Daoy (cell line): ENCODE results near the gene SLC7A4. TPM values are rescaled to one million over a fixed set of nuclear protein-coding genes. Genes with fewer than 3 reads are reported as not detected.
"Not testable (repeated sequence)": the region's sequence is repeated elsewhere in the genome, so short reads cannot be mapped to it uniquely, and the experiment has no call there.

Source experiments
- DNase-seq: peaks from one replicate; pipeline ENCODE4 v3.0.0-alpha.2; 2015; ENCODE audit warnings: low read depth
- total RNA-seq: library from RNA; depleted of rRNA; stranded (reverse); fragments of >200 nt; shearing (Covaris generic); gene quantifications from 2 replicates; pipeline ENCODE4 v1.2.3, GENCODE V29; 2014

The SLC7A4 gene
- total RNA-seq, 1 experiment from 2014 or later, result not detected

DNA sequence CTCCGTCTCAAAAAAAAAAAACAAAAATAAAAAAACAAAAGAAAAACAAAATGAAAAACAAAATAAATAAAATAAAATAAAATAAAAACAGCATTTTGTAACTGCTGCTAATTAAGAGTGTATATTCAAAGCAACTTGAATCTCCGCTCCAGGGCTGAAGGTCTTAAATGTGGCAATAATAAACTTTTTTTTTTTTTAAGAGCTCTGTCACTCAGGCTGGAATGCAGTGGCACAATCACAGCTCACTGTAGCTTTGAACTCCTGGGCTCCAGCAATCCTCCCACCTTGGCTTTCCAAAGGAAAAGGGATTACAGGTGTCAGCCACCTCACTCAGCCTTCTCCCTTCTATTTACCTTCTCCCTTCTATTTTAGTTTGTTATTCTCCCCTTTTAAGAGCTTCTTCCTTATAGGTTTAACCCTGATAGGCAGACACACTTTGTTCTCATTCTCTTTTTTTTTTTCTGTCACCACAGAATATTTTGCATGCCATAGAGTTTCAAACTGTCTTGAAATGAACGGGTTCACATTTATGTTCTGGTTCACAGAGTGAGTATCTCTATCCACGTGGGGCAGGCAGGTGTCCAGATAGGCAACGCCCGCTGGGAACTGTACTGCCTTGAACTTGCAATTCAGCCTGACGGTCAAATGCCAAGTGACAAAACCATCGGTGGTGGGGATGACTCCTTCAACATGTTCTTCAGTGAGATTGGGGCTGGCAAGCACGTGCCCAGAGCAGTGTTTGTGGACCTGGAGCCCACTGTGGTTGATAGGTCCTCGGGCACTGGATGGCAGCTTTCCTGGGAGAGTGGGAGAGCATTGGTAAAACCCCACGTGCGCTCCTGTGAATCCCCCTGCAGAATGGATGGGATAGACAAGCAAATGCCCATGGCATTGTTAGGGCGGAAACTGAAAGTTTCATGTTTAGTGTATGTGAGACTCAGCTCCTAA lies 32.8 kb upstream of the SLC7A4 start:
- no peak for DNase-seq

- DNase-seq, result not testable (repeated sequence)
Measured at GRCh38 chr22:21064425-21064824, 32.1 kb upstream of the SLC7A4 start.

GRCh38 chr22:21061660-21062321 lies 29.4 kb upstream of the SLC7A4 start:
- DNase-seq, result not testable (repeated sequence)

DNA sequence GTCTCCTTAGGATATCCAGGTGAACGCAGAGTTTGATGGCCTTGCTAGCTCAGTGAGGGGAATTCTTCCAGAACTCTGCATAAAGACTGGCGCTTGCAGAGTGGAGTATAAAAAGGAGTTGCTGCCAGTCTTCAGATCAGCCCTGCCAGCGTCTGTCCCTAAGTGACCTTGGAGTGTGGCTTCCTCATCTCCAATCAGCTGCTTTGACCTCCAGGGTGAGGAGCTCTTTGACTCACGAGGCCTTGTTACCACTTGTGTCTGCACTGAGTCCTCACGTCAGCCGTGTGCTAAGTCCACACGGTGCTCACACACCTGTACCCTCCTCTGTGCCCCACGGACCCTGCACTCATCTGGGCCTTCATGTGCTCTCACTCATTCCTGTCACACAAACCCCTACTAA lies 28.0 kb upstream of the SLC7A4 start:
- not testable (repeated sequence) for DNase-seq

DNA sequence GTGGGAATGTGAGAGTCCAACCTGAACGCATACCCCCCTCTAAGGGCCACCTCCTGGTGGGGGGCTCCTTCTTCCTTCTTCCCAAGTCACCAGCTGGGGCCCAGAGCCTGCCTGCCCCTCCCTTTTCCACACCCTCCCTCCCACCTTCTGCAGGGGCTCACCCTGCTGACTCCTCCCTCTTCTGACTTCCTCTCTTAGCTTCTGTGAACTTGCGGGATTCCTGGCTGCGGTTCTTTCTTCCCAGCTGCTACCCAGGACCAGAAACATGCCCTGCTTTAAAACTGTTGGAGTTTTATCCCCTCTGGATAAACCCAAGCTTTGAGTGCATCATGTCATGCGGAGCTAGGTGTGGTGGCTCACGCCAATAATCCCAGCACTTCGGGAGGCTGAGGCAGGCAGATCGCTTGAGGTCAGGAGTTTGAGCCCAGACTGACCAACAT lies 23.5 kb upstream of the SLC7A4 start:
- no peak for DNase-seq

- DNase-seq, result no peak
Measured at GRCh38 chr22:21055564-21055834, 23.1 kb upstream of the SLC7A4 start.

- DNase-seq, result no peak
Measured at GRCh38 chr22:21054714-21055563, 22.6 kb upstream of the SLC7A4 start.

DNA sequence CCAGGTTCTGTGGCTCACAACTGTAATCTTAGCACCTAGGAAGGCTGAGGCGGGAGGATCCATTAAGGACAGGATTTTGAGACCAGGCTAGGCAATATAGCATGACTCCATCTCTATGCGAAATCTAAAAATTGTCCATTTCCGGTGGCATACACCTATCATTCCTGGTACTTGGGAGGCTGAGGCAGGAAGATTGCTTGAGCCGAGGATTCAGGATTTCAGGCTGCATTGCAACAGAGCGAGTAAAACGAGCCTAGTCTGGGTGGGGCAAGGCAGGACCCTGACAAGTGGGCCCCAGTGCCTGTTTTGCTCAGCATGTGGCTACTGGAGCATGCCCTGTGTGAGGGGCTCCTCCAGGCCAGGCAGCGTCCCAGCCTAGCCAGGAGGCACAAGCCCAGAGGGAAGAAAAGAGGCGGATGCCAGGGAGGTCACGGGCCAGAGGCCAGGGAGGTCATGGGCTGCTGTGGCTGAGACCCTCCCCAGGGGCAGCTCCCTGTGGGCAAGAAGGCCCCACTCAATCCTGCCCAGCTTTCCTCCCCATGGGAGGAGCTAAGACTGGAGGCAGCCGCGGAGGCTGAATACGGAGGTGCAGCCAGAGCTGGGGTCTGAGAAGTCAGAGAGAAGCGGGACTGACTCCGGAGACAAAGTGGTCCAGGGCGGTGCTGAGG lies 21.8 kb upstream of the SLC7A4 start:
- no peak for DNase-seq

GRCh38 chr22:21052715-21053459 lies 20.5 kb upstream of the SLC7A4 start:
- no peak for DNase-seq

DNA sequence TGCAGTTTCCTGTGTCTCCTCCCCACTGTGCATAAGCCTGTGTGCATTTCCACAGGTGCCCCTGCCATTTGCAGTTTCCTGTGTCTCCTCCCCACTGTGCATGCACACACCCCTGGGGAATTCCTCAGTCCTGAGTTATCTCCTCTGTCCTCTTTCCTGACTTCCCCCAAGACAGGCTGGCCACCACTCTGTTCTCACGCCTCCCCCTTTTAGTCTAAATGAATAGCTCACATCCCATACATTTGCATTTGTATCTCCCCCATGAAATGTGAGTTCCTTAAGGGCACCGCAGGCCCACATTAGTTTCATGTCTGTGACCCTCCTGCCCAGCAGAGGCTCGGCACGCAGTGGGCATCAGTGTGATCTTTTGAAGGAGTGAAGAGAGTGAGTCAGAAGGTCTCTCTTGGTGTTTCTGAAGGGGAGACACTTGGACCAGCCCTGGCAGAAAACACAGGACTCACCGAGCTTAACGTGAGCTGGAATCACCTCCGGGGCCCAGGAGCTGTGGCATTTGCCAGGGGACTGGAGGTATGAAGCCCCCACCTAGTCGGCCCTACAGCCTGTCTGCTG lies 19.6 kb upstream of the SLC7A4 start:
- DNase-seq, result no peak

DNA sequence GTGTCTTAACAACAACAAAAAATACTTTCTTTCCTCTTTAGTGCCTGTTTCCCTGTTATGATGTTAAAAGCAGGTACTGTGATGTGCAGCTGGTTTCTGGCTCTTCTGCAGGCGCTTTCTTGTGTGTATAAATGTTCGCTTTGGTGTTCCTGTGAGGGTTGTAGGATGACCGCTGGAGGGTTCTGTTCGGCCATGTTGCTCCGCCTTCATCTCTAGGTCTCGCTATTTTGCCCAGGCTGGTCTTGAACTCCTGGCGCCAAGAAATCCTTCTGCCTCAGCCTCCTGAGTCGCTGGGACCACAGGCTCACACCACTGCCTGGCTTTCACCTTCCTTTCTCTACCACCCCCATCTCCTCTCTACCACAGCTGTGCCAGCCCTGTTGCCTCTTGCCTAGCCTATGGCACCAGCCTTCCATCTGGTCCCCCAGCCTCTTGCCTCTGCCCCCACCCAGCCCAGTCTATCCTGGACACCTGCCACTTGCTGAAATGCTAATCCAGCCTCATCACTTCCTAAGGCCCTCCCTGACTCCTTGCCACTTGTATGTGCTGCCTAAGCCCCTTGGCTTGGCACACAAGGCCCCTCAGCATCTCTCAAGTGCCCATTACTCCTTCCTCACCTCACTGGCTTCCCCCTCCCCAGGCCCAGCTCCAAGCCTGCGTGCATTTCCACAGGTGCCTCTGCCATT lies 18.9 kb upstream of the SLC7A4 start:
- DNase-seq, result no peak

GRCh38 chr22:21048965-21049364 lies 16.6 kb upstream of the SLC7A4 start:
- not testable (repeated sequence) for DNase-seq

GRCh38 chr22:21048448-21048847 lies 16.1 kb upstream of the SLC7A4 start:
- not testable (repeated sequence) for DNase-seq

DNA sequence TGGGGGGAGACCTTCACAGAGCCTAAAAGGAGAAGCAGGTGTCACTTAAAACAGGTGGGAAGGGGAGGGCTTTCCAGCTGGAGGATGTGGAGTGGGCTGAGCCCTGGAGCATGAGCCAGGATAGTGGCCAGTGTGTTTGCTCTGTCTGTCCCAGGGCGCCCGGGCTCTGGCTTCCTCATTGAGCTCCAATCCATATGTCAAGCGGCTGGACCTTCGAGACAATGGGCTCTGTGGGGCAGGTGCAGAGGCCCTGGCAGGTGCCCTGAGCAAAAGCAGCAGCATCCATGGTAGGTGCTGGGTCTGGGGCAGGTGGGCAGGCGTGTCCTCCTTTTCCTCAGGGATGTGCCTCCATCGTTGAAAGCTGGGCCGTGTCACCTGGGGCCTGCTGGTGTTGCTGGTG lies 15.4 kb upstream of the SLC7A4 start:
- no peak for DNase-seq

- no peak for DNase-seq
Measured at GRCh38 chr22:21047035-21047661, 14.8 kb upstream of the SLC7A4 start.

GRCh38 chr22:21045585-21046294 lies 13.4 kb upstream of the SLC7A4 start, which contains the start of gene LRRC74B:
TSS of gene LRRC74B (plus strand) at chr22:21045946. CDS start at chr22:21045987, 41 bp downstream.
- peak; percentile 95 for DNase-seq

GRCh38 chr22:21044931-21045584 lies 12.7 kb upstream of the SLC7A4 start:
- peak; percentile 70 for DNase-seq

GRCh38 chr22:21043860-21044535 lies 11.6 kb upstream of the SLC7A4 start:
- no peak for DNase-seq
